HG03196 (cell line): Measurements from ENCODE around the gene MMAA.
"Not testable (repeated sequence)": the region's sequence is repeated elsewhere in the genome, so short reads cannot be mapped to it uniquely, and the experiment has no call there.

Experiments used
- ATAC-seq: cut with Tn5 transposase; IDR thresholded peaks from one replicate; pipeline ENCODE4 v1.9.1; 2021; ENCODE audit not compliant: unreplicated experiment

The MMAA gene

DNA sequence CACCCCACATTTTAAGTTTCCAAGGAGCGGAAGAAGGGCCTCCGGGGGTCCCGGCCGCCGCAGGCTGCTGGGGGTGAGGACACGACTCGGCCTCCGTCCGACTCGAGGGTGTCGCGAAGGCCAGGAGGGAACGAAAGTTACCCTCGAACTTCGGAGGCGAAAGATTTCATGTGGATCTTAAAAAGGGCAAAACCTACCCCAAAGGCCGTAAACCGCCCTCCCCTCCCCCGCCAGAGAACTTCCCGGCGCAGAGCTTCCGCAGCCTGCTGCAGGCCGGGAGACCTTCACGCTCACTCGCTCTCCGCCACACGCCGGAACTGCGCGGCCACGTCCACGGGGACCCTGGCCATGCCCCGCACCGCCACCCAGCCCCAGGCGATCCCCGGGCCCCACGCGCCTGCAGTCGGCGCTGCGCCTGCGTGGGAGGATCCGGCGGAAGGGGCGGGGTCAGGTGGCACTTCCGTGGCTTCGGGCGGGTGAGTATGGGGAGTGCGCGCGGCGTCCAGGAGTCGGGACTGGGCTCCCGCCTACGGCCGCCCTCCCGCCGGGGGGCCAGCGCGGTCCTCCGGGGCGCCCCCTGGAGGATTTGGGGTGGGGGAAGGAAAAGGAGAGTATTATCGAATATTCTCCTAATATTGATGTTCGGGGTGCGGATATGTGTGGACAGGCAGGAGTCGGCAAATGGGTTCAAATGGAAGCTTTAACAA is at the start of gene MMAA:
Gene MMAA (plus strand): TSS at position 454 of the 707 bp plus-strand sequence. CDS start 19,755 bp downstream, outside the sequence.
- peak; percentile 88 for ATAC-seq

DNA sequence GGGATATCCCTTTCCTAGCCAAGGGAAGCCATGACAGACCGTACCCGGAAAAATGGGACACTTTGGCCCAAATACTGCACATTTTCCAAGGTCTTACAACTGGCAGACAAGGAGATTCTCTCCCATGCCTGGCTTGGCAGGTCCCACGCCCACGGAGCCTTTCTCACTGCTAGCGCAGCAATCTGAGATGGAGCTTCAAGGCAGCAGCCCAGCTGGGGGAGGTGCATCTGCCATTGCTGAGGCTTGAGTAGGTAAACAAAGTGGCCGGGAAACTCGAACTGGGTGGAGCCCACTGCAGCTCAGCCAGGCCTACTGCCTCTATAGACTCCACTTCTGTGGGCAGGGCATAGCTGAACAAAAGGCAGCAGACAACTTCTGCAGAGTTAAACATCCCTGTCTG is 44.6 kb upstream of the MMAA start:
- ATAC-seq: not testable (repeated sequence)

- no peak for ATAC-seq
Observed at GRCh38 chr4:145580906-145581305, 38.3 kb upstream of the MMAA start.

DNA sequence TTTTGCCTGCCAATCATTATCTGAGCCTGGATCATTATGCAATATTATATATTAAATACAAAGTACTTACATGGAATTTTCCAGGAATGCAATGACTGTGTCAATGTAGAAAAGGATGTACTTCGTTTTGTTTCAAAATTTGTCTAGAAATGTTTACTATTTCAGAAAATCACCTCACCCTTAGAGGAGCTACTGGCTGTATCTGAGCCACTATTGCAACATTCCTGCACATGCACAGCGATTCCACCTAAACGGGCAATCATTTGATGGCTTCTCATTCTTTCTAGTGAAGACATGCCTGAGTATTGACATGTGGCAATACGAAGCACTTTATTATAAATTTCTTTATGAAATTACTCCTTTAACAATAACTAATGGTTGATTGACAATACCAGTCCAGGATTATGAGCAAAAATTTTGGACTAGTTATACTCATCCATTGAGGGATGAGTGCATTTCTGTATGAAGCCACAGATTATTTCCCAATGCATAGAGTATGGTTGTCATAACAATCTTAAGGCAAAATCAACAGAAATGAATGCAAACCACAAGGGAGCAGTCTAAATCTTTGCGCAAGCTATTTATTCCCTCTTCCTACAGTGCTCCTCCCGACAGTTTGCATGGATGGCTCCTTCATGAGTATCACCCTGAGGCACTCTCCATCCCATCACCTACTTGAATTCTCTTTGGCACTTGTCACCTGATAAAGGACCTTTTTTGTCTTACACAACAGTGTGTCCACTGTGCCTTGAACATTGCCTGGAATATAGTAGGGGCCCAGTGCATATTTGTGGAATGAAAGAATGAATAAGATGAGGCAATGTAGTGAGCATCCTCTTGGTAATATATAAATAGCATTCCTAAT is 35.8 kb upstream of the MMAA start:
- ATAC-seq: no peak

DNA sequence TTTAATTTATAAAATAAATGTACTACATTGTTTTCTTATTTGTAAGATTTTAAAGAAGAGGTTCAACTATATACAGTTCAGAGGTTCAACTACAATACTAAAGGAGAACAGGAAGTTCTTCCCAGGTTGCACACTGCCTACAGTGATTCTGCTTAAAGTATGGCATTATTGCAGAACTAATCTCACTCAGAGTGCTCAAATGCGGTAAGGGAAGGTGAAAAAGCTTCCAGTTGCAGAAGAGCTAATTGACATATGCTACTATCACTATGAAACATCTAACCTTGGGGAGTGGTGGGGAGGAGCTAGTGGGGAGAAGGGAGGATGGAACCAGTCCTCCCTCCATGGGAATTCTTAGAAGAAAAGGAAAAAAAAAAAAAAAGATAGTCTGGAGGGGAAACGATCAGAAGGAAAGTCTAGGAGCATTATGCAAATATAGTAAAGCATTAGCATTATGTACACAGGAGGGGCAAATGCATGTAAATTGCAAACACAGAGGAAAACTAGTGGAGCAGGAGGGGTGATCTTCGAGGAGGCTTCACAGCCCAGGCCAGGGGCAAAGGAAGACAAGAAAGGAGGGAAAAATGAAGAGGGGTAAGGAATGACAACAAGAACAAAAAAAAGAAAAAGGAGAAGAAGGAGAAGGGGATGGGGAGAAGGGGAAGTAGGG is 32.0 kb upstream of the MMAA start:
- ATAC-seq: no peak

GRCh38 chr4:145589381-145589780 is 29.8 kb upstream of the MMAA start:
- not testable (repeated sequence) for ATAC-seq

DNA sequence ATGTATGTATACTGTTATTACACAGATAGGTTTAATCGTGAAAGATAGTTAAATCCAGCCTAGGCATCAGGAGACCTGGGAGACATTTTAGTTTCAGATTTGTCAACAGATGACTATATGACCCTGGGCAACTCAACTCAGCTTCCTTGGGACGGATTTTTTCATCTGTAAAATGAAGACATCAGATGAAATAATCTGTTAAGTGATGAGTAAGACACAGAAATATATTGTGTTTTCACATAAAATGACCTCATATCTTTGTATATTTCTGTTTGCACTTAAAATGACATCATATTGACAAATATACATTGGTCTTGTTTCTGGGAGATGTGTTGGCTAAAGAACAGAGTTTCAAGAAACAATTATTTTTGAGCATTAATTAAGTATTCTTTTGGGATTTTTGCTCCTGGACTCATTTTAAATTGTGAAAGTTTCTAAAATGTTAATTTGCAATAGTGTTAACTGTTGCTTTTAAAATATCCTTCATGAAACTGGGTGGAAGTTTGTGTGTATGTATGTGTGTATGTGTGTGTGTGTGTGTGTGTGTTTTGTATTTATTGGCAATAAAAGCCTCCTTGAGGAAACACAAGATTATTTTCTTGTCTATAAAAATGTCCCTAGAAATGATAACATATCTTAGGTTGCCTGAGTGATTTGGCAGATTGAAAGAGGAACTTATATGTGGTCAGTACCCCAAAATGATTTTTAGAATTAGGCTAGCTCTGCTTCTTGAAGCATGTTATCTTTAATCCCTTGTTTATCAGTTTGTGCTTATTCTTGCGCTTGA is 29.1 kb upstream of the MMAA start:
- ATAC-seq: no peak

DNA sequence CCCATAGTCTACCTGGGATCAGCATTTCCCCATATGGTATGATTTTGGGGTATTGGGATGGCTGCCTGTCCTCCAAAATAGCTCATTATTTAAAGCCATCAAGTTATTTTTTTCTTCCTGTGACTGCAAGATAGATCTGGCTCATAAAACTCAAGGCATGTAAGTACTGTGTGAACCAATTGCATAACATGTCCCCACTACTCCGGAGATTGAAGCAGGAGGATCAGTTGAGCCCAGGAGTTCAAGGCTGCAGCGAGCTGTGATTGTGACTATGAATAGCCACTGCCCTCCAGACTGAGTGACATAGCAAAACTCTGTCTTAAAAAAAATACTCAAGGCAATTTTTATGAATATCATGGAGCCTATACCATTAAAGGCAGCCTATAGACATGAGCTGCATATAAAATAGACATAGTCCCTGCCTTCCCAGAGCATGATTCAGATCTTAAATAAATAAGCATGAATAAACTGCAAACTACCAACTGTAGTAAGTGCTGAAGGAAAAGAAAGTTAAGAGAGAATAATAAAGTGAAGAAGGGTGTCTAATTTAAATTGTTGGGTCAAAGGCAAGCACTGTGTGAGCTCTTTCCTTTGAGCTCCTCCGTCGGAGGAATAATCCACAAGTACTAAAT is 16.9 kb upstream of the MMAA start:
- no peak for ATAC-seq

DNA sequence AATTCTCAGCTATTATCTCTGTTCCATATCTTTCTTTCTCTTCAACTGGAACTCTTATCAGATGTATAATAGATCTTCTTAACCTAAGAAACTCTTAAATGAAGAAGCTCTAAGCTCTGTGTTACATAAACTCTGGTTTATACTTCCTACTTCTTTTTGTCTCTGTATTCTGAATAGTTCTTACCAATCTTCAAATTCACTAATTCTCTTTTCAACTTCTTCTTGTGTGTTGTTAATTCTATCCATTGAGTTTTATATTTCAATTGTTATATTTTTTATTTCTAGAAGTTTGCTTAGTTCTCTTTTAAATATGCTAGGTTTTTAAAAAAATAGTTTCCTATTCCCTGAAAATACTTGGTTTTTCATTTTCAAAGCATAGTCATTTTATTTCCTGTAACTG is 13.2 kb upstream of the MMAA start:
- no peak for ATAC-seq

GRCh38 chr4:145609481-145610427 is 9.4 kb upstream of the MMAA start:
- ATAC-seq: peak; percentile 46

- ATAC-seq: peak; percentile 52
Observed at GRCh38 chr4:145613566-145614232, 5.5 kb upstream of the MMAA start.

DNA sequence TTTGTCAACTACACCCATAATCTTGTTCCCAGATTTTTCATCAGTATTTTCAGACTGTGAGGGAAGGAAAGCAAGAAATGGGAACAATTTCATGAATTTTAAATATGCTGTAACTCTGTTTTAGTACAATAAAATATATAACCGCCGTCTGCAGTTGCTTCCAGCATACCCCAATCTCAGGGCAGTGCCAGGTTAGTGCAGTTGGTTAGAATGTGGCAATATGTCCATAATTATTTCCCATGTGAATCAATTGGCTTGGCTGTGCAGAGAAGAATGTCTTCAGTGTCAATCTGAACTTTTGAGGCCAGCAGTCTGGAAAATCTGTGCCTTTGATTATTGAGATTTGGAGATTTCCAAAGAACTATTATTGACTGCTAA is 5.0 kb upstream of the MMAA start:
- no peak for ATAC-seq

GRCh38 chr4:145618210-145618931 is 814 bp upstream of the MMAA start:
- ATAC-seq: peak; percentile 1

GRCh38 chr4:145619639-145619996 is 433 bp downstream of the MMAA start:
- peak; percentile 47 for ATAC-seq

DNA sequence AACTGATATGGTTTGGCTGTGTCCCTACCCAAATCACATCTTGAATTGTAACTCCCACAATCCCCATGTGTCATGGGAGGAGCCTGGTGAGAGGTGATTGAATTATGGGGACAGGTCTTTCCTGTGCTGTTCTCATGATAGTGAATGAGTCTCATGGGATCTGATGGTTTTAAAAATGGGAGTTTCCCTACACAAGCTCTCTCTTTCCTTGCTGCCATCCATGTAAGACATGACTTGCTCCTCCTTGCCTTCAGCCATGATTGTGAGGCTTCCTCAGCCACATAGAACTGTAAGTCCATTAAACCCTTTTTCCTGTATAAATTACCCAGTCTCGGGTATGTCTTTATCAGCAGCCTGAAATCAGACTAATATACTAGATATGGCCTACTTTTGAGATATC is 2.9 kb downstream of the MMAA start:
- not testable (repeated sequence) for ATAC-seq

DNA sequence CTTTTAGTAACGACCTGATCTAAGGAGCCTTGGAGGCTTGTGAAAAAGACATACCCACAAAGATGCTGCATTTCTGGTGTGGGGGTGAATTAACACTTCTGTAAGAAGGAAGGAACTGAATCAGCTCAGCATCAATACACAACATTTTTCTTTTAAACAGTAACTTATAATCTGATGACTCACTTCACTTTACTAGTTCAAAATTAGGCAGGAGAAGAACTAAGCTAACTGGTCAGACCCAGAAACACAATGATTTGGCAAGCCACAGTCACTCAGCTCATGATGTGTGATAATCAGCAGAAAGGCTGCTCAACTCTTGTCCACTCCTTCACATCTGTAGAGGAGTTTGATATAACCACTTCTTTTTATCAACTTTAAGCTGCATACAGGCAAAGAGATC is 4.6 kb downstream of the MMAA start:
- peak; percentile 36 for ATAC-seq

DNA sequence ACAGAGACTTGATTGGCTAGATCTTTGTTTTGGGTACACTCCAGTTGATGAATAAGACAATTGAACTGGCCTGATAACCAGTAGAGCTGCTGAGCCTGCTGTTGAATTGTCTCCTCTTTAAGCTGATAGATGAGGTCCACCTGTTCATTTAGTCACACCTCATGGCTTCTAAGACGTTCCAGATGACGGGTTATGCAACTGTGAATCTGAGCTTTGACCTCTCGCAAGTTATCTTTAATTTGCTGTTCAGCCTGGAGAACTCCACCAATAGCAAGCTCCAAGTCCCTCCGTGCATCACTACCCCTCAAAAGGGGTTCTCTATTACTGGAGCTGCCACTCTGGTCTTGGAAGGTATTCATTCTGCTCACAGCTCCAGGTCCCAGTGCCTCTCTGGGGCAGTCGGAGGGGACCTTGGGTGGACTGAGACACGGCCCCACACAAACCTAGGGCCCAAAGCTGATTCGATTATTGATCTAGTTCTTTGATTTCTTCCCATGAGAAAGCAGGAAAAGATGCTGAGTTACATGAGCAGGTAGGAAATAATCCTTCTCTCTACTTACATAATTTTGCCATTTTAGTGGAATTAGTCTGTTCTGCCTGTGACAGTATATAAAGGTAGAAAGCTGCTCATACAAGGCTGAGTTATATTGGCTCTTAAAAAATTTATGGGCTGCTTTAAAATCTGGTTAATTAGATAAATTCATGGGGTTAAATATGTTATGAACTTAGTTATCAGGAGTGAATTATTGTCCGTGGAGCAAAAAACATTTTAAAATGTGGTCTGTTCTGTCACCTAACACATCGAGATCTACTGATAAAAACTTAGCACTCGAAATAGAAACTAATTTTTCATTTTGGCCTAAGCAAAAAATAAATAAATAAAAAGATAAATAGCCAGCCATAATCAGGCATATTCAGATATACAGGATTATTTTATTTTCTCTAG is 6.8 kb downstream of the MMAA start:
- ATAC-seq: peak; percentile 42
